Testis (tissue), 2 donors: Measurements from ENCODE around the gene OSBPL5.

Experiments used
- POLR2A ChIP-seq: fragments of 450-650 bp; IDR thresholded peaks from one replicate; pipeline ENCODE4 v1.6.1; 2017; ENCODE audit warnings: antibody characterized with exemption, mild to moderate bottlenecking, moderate library complexity
- TF ChIP-seq, protein P1 (sequence below), 3 experiments: fragments of 450-650 bp in 2 of 3; fragments of 200-600 bp in 1 of 3; sonication (generic) in 1 of 3; IDR thresholded peaks; one replicate each; pipeline ENCODE4 v1.5.1; 2016 to 2019; ENCODE audit warnings: antibody characterized with exemption in 3 of 3, mild to moderate bottlenecking in 2 of 3, moderate library complexity in 1 of 3

DNA sequence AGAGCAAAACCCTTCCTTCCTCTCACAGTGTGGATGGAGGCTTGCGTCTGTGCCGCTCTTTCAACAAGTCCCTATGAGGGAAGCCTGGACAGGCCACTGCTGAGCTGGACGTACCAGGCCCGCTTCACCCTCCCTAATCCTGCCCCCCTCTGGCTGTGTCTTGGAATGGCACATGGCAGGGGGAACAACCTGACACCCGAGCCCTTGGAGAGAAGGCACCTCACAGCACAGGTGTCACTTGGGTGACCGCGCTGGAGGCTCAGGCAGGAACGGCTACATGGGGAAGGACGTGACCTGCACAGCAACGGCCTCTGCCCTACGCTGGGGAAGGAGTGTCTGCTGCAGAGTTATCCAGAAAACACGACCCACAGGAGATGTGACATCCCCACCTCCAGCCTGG lies 118.9 kb downstream of the OSBPL5 start:
- TF ChIP-seq POLR2A = no peak
- TF ChIP-seq, protein P1, sequence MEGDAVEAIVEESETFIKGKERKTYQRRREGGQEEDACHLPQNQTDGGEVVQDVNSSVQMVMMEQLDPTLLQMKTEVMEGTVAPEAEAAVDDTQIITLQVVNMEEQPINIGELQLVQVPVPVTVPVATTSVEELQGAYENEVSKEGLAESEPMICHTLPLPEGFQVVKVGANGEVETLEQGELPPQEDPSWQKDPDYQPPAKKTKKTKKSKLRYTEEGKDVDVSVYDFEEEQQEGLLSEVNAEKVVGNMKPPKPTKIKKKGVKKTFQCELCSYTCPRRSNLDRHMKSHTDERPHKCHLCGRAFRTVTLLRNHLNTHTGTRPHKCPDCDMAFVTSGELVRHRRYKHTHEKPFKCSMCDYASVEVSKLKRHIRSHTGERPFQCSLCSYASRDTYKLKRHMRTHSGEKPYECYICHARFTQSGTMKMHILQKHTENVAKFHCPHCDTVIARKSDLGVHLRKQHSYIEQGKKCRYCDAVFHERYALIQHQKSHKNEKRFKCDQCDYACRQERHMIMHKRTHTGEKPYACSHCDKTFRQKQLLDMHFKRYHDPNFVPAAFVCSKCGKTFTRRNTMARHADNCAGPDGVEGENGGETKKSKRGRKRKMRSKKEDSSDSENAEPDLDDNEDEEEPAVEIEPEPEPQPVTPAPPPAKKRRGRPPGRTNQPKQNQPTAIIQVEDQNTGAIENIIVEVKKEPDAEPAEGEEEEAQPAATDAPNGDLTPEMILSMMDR (IDR thresholded peaks at IDR 0.05) = no peak
